ENCODE data around the gene TGFBR1.
A peak's percentile ranks its signal among the peaks of the same experiment; 100 is the strongest.

Gene TGFBR1

DNA sequence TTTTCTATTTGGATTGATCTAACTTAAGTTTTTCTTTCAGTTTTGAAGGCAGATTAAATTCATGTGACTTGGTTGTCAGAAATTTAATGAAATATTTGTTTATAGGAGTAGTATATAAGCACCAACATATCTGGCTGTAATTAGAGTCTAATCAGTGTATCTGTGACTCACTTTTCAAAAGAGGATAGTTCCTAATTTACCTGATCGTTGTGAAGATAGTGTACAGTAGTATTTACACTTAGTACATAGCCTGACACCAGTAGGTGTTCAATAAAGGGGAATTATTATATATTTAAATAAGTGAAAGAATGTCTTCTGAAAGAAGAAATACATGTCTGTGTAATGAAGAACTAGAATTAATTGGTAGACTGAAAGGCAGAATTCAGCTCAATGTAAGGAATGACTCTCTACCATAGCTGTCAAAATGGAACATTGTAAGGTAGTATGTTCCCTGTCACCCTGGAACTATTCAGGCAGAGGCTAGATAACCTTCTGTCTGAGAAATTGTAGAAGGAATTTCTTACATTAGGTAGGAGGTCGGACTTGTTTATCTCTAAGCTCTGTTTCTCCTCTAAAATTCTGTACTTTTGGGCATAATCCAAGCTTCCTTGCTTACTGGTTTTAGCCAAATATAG, 8.6 kb downstream of the TGFBR1 start:
- DNase-seq (ENCODE audit: low spot score): no peak
- TF ChIP-seq, protein P1, sequence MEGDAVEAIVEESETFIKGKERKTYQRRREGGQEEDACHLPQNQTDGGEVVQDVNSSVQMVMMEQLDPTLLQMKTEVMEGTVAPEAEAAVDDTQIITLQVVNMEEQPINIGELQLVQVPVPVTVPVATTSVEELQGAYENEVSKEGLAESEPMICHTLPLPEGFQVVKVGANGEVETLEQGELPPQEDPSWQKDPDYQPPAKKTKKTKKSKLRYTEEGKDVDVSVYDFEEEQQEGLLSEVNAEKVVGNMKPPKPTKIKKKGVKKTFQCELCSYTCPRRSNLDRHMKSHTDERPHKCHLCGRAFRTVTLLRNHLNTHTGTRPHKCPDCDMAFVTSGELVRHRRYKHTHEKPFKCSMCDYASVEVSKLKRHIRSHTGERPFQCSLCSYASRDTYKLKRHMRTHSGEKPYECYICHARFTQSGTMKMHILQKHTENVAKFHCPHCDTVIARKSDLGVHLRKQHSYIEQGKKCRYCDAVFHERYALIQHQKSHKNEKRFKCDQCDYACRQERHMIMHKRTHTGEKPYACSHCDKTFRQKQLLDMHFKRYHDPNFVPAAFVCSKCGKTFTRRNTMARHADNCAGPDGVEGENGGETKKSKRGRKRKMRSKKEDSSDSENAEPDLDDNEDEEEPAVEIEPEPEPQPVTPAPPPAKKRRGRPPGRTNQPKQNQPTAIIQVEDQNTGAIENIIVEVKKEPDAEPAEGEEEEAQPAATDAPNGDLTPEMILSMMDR (IDR thresholded peaks at IDR 0.05; ENCODE audit: borderline replicate concordance, control extremely low read depth, extremely low read depth, insufficient read depth, missing control alignments): no peak
- in situ Hi-C loops (cut with MboI; ENCODE audit: low sequenced_read_pairs, unreplicated experiment): no loop called here

DNA sequence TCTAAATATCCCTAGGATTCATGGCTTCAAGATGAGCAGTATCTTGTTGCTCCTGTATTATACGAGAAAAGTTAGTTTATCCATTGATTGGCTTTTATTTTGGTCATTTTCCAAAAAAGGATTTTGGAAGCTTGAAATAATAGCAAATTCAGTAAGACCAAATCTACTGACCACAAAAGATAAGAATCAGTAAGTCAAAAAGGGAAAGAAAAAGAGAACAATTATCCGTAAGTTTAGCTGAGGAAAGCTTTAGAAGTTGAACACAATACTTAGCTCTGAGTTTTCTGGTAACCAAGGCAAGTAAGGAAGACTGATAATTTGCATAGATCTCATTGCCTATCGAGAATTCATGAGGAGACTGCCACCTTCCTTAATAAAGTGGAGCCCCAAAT, 9.1 kb downstream of the TGFBR1 start:
- TF ChIP-seq, protein P1 (IDR thresholded peaks at IDR 0.05; ENCODE audit: borderline replicate concordance, control extremely low read depth, extremely low read depth, insufficient read depth, missing control alignments): no peak
- no peak for DNase-seq (ENCODE audit: low spot score)
- in situ Hi-C loops (cut with MboI; ENCODE audit: low sequenced_read_pairs, unreplicated experiment): no loop called here

DNA sequence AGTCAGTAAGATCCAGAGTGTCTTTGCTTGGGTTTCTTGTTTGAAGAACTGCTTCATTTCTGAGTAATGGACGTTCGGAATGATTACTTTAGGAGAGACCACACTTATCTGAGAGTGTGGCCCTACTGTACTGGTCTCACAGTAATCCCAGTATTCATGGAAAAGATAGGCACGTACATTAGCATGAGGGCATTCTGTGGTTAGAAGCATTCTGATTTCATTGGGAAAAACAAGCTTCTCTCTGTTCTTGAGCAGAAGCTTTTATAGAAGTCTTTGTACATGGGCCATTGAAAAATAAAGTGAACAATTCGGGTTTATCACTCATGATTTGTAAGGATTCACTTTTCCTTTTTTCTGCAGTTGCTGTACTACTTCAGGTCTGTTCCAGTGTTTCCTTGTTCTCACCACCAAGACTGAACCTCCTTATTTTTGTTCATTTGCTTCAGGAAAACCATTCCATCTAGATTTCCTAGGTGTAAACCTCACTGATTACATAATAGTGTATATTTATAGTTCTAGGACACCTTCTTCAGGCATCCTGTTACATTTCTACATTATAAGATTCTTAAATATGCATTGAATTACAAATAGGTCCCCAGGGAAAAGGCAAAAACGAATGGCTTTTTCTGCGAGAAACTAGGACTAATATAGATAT, 10.1 kb downstream of the TGFBR1 start:
- in situ Hi-C loops (cut with MboI; ENCODE audit: low sequenced_read_pairs, unreplicated experiment): no loop called here
- DNase-seq (ENCODE audit: low spot score): no peak
- TF ChIP-seq, protein P1 (IDR thresholded peaks at IDR 0.05; ENCODE audit: borderline replicate concordance, control extremely low read depth, extremely low read depth, insufficient read depth, missing control alignments): no peak

DNA sequence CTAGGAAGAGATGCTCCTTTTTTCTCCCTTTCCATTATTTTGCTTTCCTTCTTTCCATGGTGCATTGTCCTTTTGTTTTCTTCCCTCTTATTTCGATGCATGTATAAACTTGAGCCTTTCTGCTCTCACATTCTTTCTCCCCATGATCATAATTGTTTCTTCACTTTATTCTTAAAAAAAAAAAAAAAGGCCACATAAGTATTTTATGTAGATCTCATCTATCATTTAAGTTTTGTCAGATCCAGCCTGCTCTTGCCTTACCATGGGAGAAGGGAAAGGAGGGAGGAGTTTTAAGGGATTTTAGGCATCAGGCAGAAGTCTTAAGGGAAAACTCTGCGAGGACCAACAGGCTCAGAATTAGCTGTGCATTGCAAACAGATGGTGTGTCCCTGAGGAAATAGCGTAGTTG, 11.1 kb downstream of the TGFBR1 start:
- TF ChIP-seq, protein P1 (IDR thresholded peaks at IDR 0.05; ENCODE audit: borderline replicate concordance, control extremely low read depth, extremely low read depth, insufficient read depth, missing control alignments): no peak
- in situ Hi-C loops (cut with MboI; ENCODE audit: low sequenced_read_pairs, unreplicated experiment): no loop called here
- no peak for DNase-seq (ENCODE audit: low spot score)

DNA sequence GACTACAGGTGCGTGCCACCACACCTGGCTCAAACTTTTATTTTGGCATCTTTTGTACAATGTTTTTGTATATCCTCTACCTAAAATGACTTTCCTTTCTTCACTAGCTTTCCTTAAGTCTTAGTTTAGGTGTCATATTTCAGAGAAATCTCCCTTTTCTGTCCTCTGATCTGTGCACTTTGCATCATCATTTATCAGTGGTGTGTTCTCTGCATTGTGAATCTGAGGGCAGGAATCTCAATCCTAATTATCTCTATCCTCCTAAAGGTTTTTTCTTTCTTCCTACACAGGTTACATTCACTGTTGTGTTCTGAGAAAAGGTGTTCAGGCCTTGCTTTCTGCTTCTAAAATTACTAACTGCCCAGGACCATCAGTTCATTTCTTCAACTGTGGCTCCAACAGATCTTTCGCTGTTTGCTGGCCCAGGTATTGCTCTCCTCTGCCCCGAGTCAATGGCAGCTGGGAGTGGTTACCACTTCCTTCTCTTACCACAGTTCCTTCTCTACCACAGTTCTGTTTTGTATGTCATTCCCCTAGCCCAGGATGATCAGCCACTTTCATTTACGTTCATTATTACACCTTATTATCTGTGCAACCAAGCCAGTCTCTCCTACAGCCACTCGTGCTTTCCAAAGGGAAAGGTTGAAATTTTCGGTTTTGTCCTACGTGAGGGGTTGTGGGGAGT, 14.0 kb downstream of the TGFBR1 start:
- peak; percentile 33 for DNase-seq (ENCODE audit: low spot score)
- TF ChIP-seq, protein P1 (IDR thresholded peaks at IDR 0.05; ENCODE audit: borderline replicate concordance, control extremely low read depth, extremely low read depth, insufficient read depth, missing control alignments): no peak
- in situ Hi-C loops (cut with MboI; ENCODE audit: low sequenced_read_pairs, unreplicated experiment): no loop called here

DNA sequence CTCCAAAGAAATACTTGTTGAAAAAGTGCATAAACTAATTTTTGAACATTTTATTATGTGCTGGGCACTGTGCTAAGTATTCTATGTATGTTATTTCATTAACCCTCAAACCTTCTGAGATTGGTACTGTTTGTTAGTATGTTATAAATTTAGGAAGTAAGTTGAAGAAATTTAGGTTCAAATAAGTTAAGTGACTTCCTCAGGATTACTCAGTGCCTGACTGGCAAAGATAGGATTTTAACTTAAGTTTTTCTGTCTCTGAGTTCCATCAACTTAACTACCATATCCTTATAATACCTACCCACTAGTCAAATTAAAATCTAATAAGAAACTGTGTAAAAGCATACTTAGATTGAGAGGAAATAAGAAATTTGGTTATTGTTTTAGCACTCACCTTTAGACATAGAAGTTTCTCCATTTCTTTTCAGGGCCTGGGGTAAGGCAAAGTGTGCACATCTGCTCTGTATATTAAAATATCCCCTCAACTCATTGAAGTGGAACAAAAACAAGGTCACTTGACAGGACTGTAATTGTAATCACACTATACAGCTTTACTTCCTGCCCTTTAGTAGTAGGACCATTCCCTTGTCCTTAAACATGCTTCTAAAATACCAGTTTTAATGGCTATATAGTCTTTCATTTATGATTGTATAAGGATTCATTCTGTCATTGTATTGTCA, 15.2 kb downstream of the TGFBR1 start:
- TF ChIP-seq, protein P1 (IDR thresholded peaks at IDR 0.05; ENCODE audit: borderline replicate concordance, control extremely low read depth, extremely low read depth, insufficient read depth, missing control alignments): no peak
- DNase-seq (ENCODE audit: low spot score): no peak
- in situ Hi-C loops (cut with MboI; ENCODE audit: low sequenced_read_pairs, unreplicated experiment): no loop called here

All from GM13976 (cell line).